ENCODE results near the gene MRPL2.

DNA sequence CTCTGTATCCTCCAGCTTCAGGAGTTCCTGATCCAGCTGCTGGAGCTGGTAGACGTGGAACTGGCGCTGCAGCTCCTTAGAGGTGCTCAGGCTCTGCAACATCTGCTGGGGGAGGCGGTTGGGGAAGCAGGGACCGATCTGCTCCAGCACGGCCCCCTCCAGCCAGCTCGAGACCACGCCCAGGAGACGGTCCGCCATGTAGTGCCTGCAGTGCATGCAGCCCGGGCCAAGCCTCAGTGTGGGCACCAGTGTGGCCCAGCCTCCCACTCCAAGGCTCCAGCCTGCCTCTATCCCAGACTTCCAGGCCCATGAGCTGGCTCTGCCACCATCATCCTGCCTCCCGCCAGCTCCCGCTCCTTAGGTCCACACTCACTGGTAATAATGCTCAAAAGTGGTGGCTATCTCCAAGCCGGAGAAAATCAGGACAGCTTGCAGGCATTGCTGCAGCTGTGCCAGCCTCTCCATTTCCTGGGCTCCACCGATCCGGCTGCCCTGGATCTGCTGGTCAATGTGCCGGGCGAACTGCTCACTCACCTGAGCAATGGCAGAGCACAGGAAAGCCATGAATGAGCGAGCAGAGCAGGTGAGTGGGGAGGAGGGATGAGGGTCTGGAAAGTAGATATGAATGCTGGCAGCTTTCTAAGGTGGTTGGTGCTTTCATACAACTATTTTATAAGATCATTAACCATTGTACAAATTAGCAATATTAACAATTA, 18.5 kb downstream of the MRPL2 start:
- TF ChIP-seq CTCF (IDR thresholded peaks at IDR 0.05; ENCODE audit: low read length) (no peak), EZH2 (IDR thresholded peaks at IDR 0.05; ENCODE audit: borderline replicate concordance, low read length) (no peak)
